Naive thymus-derived CD4-positive, alpha-beta T cell (primary cell): Measurements from ENCODE around the gene ADIPOR2. TPM values are rescaled to one million over a fixed set of nuclear protein-coding genes. Genes with fewer than 3 reads are reported as not detected.

Source experiments
- ATAC-seq: fragments of 150-1000 bp; cut with Tn5 transposase; 2 replicates; pipeline ENCODE4 v1.10.0; 2021; ENCODE audit warnings: mild to moderate bottlenecking, moderate library complexity
- CTCF ChIA-PET: fragments of 350-600 bp; sonication (Branson Sonifier 250); formaldehyde crosslinking; loops from one replicate; lab custom pipeline; 2021; ENCODE audit warnings: antibody characterized with exemption; lab: Charles Lee
- POLR2A ChIA-PET: fragments of 350-600 bp; sonication (Branson Sonifier 250); formaldehyde crosslinking; loops from one replicate; lab custom pipeline; 2021; ENCODE audit warnings: antibody characterized with exemption, inconsistent platforms; lab: Charles Lee
- DNase-seq, 9 donors: peaks; one replicate each; pipeline versions ENCODE4 v3.0.0 to v3.0.0-alpha.2; 2020 to 2022; ENCODE audit warnings: mixed read lengths in 1 of 9
- H3K27ac ChIP-seq: one replicate; pipeline ENCODE4 v1.7.0; 2013; ENCODE audit warnings: mild to moderate bottlenecking, low read depth, low read length, moderate library complexity
- H3K27me3 ChIP-seq, 2 donors: one replicate each; pipeline ENCODE4 v1.7.0; 2013; ENCODE audit warnings: low read length in 2 of 2, mild to moderate bottlenecking in 2 of 2, moderate library complexity in 2 of 2; ENCODE audit not compliant: control insufficient read depth in 2 of 2, insufficient read depth in 2 of 2
- H3K36me3 ChIP-seq, 3 experiments: 1 replicate in 2 of 3; 2 replicates in 1 of 3; pipeline ENCODE4 v1.7.0; 2013; ENCODE audit warnings: low read length in 3 of 3, mild to moderate bottlenecking in 3 of 3, moderate library complexity in 1 of 3; ENCODE audit not compliant: insufficient read depth in 3 of 3, control insufficient read depth in 2 of 3
- H3K4me1 ChIP-seq, 2 donors: one replicate each; pipeline ENCODE4 v1.7.0; 2013; ENCODE audit warnings: low read length in 2 of 2, mild to moderate bottlenecking in 2 of 2, moderate library complexity in 1 of 2; ENCODE audit not compliant: control insufficient read depth in 2 of 2, insufficient read depth in 2 of 2
- H3K4me3 ChIP-seq: 2 replicates; pipeline ENCODE4 v1.7.0; 2013; ENCODE audit warnings: mild to moderate bottlenecking, low read length
- H3K9me3 ChIP-seq, 3 experiments: 1 replicate in 2 of 3; 2 replicates in 1 of 3; pipeline ENCODE4 v1.7.0; 2013; ENCODE audit warnings: low read length in 3 of 3; ENCODE audit not compliant: control insufficient read depth in 2 of 3
- H3K27ac Mint-ChIP-seq, 9 donors: one replicate each; pipeline ENCODE4 v1.8.0; 2020 to 2022; ENCODE audit warnings: mixed read lengths in 9 of 9, mild to moderate bottlenecking in 8 of 9, moderate library complexity in 5 of 9, inconsistent platforms in 2 of 9
- H3K27me3 Mint-ChIP-seq, 5 donors: one replicate each; pipeline ENCODE4 v1.8.0; 2021 to 2022; ENCODE audit warnings: mixed read lengths in 5 of 5, mild to moderate bottlenecking in 1 of 5
- H3K36me3 Mint-ChIP-seq, 5 donors: one replicate each; pipeline ENCODE4 v1.8.0; 2020 to 2022; ENCODE audit warnings: mixed read lengths in 5 of 5, mild to moderate bottlenecking in 3 of 5, inconsistent platforms in 1 of 5
- H3K4me1 Mint-ChIP-seq, 7 donors: one replicate each; pipeline ENCODE4 v1.8.0; 2020 to 2022; ENCODE audit warnings: mixed read lengths in 7 of 7, mild to moderate bottlenecking in 3 of 7, inconsistent platforms in 1 of 7
- H3K4me3 Mint-ChIP-seq, 10 donors: one replicate each; pipeline ENCODE4 v1.8.0; 2020 to 2022; ENCODE audit warnings: mild to moderate bottlenecking in 10 of 10, mixed read lengths in 10 of 10, moderate library complexity in 6 of 10, inconsistent platforms in 2 of 10
- H3K9me3 Mint-ChIP-seq, 11 donors: one replicate each; pipeline ENCODE4 v1.8.0; 2020 to 2022; ENCODE audit warnings: mixed read lengths in 11 of 11, mild to moderate bottlenecking in 4 of 11, inconsistent platforms in 1 of 11, moderate library complexity in 1 of 11
- intact Hi-C, 2 donors: fragments of 100-400 bp; cut with micrococcal nuclease; formaldehyde crosslinking; loops; one replicate each; pipeline ENCODE4 v1.15.1; 2023
- polyA plus RNA-seq, 2 donors: library from polyadenylated mRNA; unstranded; fragments of 300-500 nt; fragmentation: Illumina TruSeq; gene quantifications; one replicate each; pipeline ENCODE4 v1.2.3, GENCODE V29; 2021
- total RNA-seq, 6 experiments: library from RNA in 5 of 6; stranded (reverse) in 5 of 6; gene quantifications; 1 replicate in 5 of 6; 2 replicates in 1 of 6; pipeline ENCODE4 v1.2.3 and lab custom pipeline; 2021 to 2026

Gene ADIPOR2
- total and polyA plus RNA-seq, 7 experiments from 2014 or later = 2.2 to 51.4 (median 22.1) TPM

GRCh38 chr12:1795221-1795784, 104.4 kb downstream of the ADIPOR2 start:
- ATAC-seq (no peak), DNase-seq (no peak)
- H3K4me1 ChIP-seq = peaks cover 6 to 13% of the 10 kb centered on the region in 2 donors
- Mint-ChIP-seq H3K27ac (peak overlapping the region in 5 of 9 donors; percentile 60 to 91 (median 83)), H3K9me3 (no peaks in the 10 kb centered on the region), H3K36me3 (no peaks in the 10 kb centered on the region), H3K4me1 (peaks cover 15 to 31% (median 24%) of the 10 kb centered on the region in 7 donors), H3K4me3 (peak overlapping the region; percentile 65 to 95 (median 87)), H3K27me3 (no peaks in the 10 kb centered on the region)
- ChIA-PET POLR2A (interaction anchor here (0.7 to 4.1 kb wide), 6 partner anchors 120 to 157 kb away, joined by 3 to 53 read pairs (median 4); partner anchors contain the start of gene CACNA2D4), CTCF (interaction anchor here (0.7 to 10.6 kb wide), 5 partner anchors 120 to 161 kb away, joined by 3 to 152 read pairs (median 4); no protein-coding TSS in a partner anchor)
- no peaks in the 10 kb centered on the region for H3K27me3 ChIP-seq
- H3K36me3 ChIP-seq = no peaks in the 10 kb centered on the region
- intact Hi-C loops = loop anchor here in 1 of 2 donors (5.0 kb wide), 2 partner anchors 257 to 787 kb away; partner anchors contain the start of gene CACNA1C
- no peak overlapping the region for H3K27ac ChIP-seq
- H3K9me3 ChIP-seq = no peaks in the 10 kb centered on the region
- H3K4me3 ChIP-seq = no peak overlapping the region

- no peaks in the 10 kb centered on the region for H3K27me3 ChIP-seq
- H3K9me3 ChIP-seq = no peaks in the 10 kb centered on the region
- H3K36me3 Mint-ChIP-seq = no peaks in the 10 kb centered on the region
- H3K27ac ChIP-seq = peak overlapping the region; percentile 80
- no peaks in the 10 kb centered on the region for H3K36me3 ChIP-seq
- H3K9me3 Mint-ChIP-seq = no peaks in the 10 kb centered on the region
- intact Hi-C loops = loop anchor here (1.0 to 5.0 kb wide), 15 partner anchors 8 to 1407 kb away; partner anchors contain the start of genes DCP1B (in 2 of the 2), CACNA1C (in 1 of the 2), ITFG2 (in 1 of the 2) and KDM5A (in 1 of the 2)
- peak overlapping the region; percentile 74 for H3K4me3 ChIP-seq
- DNase-seq (peak; percentile 89 to 98 (median 93)), ATAC-seq (peak; percentile 97)
- ChIA-PET POLR2A (interaction anchor here (0.7 to 4.1 kb wide), 6 partner anchors 120 to 208 kb away, joined by 3 to 53 read pairs (median 4); partner anchors contain the start of genes CACNA2D4 and DCP1B), CTCF (interaction anchor here (0.7 to 10.6 kb wide), 7 partner anchors 120 to 488 kb away, joined by 3 to 152 read pairs (median 3); no protein-coding TSS in a partner anchor)
- peaks cover 10 to 24% (median 19%) of the 10 kb centered on the region in 7 donors for H3K4me1 Mint-ChIP-seq
- H3K4me1 ChIP-seq = peaks cover 6 to 13% of the 10 kb centered on the region in 2 donors
- H3K27me3 Mint-ChIP-seq = no peaks in the 10 kb centered on the region
- peak overlapping the region; percentile 85 to 95 (median 93) for H3K4me3 Mint-ChIP-seq
- H3K27ac Mint-ChIP-seq = peak overlapping the region; percentile 82 to 97 (median 91)
These were observed 105.1 kb downstream of the ADIPOR2 start for GRCh38 chr12:1795785-1796514.

DNA sequence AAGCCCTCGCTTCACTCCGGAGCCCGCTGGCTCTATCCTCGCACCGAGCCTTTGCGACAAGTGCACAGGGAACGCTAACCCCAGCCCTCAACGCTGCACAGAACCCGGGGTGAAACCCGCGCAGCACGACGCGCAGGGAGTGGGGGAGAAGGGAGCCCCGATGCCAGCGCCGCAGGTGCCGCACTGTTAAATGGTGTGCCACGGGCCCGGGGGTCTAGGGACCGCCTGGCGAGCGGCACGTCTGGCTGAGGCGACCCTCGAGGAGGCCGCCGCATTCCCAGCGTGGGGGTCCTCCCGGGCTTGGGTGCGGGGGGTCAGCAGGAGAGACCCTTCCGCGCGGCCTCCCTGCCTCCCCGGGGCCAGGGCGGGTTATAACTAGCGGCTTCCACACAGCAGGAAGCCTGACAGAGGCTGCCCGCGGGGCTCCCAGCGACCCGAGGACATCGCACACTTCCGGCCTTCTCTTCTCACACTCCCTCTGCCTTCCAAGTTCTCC, 105.7 kb downstream of the ADIPOR2 start:
- peak overlapping the region; percentile 74 for H3K4me3 ChIP-seq
- peak overlapping the region; percentile 85 to 95 (median 93) for H3K4me3 Mint-ChIP-seq
- no peaks in the 10 kb centered on the region for H3K9me3 ChIP-seq
- H3K27me3 ChIP-seq = no peaks in the 10 kb centered on the region
- H3K36me3 Mint-ChIP-seq = no peaks in the 10 kb centered on the region
- H3K4me1 Mint-ChIP-seq = peaks cover 5 to 18% (median 13%) of the 10 kb centered on the region in 7 donors
- H3K27ac Mint-ChIP-seq = peak overlapping the region; percentile 82 to 97 (median 91)
- CTCF ChIA-PET = interaction anchor here (0.9 to 10.6 kb wide), 5 partner anchors 139 to 487 kb away, joined by 3 to 152 read pairs (median 3); no protein-coding TSS in a partner anchor
- H3K27me3 Mint-ChIP-seq = no peaks in the 10 kb centered on the region
- H3K9me3 Mint-ChIP-seq = no peaks in the 10 kb centered on the region
- peak in 7 of 9 donors; percentile 41 to 59 (median 53) for DNase-seq
- peak overlapping the region; percentile 80 for H3K27ac ChIP-seq
- POLR2A ChIA-PET = interaction anchor here (0.6 to 4.1 kb wide), 5 partner anchors 119 to 1687 kb away, joined by 3 to 53 read pairs (median 3); partner anchors contain the start of gene DCP1B
- ATAC-seq = peak; percentile 47
- intact Hi-C loops = loop anchor here (1.0 to 5.0 kb wide), 15 partner anchors 8 to 1408 kb away; partner anchors contain the start of genes DCP1B (in 2 of the 2), CACNA1C (in 1 of the 2), ITFG2 (in 1 of the 2) and KDM5A (in 1 of the 2)
- no peaks in the 10 kb centered on the region for H3K36me3 ChIP-seq
- H3K4me1 ChIP-seq = peaks cover 3 to 8% of the 10 kb centered on the region in 2 donors

DNA sequence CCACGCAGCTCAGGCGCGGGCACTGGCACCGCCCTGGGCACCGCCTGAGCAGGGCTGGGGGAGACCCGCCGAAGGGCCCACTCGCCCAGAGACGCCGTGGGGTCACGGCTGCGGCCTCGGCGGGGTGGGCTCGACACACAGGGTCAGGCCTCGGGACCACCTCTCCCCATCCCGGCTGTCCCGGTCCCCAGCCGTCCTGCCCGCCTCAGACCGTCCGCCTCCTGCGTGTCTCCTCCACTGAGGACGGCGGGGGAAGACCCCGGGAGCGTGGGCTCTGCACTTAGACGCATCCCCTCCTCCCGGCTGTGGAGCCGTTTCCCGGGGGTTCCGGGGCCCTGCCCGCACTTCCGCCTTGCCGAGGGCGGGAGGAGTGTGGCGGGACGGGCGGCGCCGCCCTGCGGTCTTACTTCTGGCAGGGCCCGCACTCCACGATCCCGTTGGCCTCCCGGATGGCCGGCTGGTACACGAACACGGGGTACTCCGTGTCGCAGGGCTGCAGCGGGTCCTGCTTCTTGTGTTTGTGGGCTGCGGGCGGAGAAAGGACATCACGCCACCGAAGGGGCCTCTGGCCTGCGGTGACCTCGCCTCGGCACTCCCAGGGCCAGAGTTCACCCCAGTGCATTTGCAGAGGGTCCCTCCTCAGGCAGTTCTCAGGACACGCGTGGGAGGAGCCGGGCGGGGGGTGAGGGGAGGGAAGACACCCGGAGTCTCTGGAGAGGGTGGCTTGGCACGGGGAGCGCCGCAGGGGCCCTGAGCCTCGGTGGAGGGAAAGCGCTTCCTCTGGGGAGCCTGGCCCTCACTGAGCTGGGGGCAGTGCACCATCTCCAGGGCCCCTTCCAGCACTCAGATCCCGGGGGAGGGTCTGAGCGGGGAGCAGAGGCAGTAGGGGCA, 106.4 kb downstream of the ADIPOR2 start:
- no peaks in the 10 kb centered on the region for H3K9me3 Mint-ChIP-seq
- H3K4me1 Mint-ChIP-seq = peaks cover 0 to 11% (median 7%) of the 10 kb centered on the region in 7 donors
- peak overlapping the region; percentile 75 to 95 (median 87) for H3K4me3 Mint-ChIP-seq
- H3K36me3 ChIP-seq = no peaks in the 10 kb centered on the region
- peak overlapping the region; percentile 31 to 91 (median 80) for H3K27ac Mint-ChIP-seq
- peaks cover 0 to 5% of the 10 kb centered on the region in 2 donors for H3K4me1 ChIP-seq
- DNase-seq (peak; percentile 29 to 69 (median 38)), ATAC-seq (peak; percentile 16)
- no peaks in the 10 kb centered on the region for H3K27me3 Mint-ChIP-seq
- ChIA-PET CTCF (interaction anchor here (1.0 to 10.6 kb wide), 3 partner anchors 143 to 487 kb away, joined by 3 to 152 read pairs (median 3); no protein-coding TSS in a partner anchor), POLR2A (interaction anchor here (0.6 to 4.1 kb wide), 5 partner anchors 106 to 1687 kb away, joined by 3 to 53 read pairs (median 3); no protein-coding TSS in a partner anchor)
- intact Hi-C loops = loop anchor here (2.0 to 5.0 kb wide), 5 partner anchors 255 to 1408 kb away; partner anchors contain the start of genes CACNA1C (in 1 of the 2) and KDM5A (in 1 of the 2)
- H3K27ac ChIP-seq = peak overlapping the region; percentile 80
- no peaks in the 10 kb centered on the region for H3K36me3 Mint-ChIP-seq
- no peaks in the 10 kb centered on the region for H3K9me3 ChIP-seq
- peak overlapping the region; percentile 74 for H3K4me3 ChIP-seq
- H3K27me3 ChIP-seq = no peaks in the 10 kb centered on the region

- H3K27me3 Mint-ChIP-seq = no peaks in the 10 kb centered on the region
- H3K36me3 Mint-ChIP-seq = no peaks in the 10 kb centered on the region
- no peaks in the 10 kb centered on the region for H3K9me3 Mint-ChIP-seq
- intact Hi-C loops = loop anchor here (2.0 to 5.0 kb wide), 5 partner anchors 254 to 1409 kb away; partner anchors contain the start of genes CACNA1C (in 1 of the 2) and KDM5A (in 1 of the 2)
- DNase-seq = no peak
- ATAC-seq = no peak
- Histone ChIP-seq H3K27me3 (no peaks in the 10 kb centered on the region), H3K4me3 (no peak overlapping the region), H3K4me1 (peaks cover 0 to 5% of the 10 kb centered on the region in 2 donors), H3K36me3 (no peaks in the 10 kb centered on the region), H3K27ac (peak overlapping the region; percentile 80), H3K9me3 (no peaks in the 10 kb centered on the region)
- peaks cover 0 to 11% (median 7%) of the 10 kb centered on the region in 7 donors for H3K4me1 Mint-ChIP-seq
- H3K27ac Mint-ChIP-seq = peak overlapping the region in 8 of 9 donors; percentile 18 to 91 (median 38)
- ChIA-PET POLR2A (interaction anchor here (0.6 to 4.1 kb wide), 2 partner anchors 107 to 141 kb away, joined by 3 to 53 read pairs; no protein-coding TSS in a partner anchor), CTCF (interaction anchor here (10.6 kb wide), 1 partner anchor 143 kb away, joined by 152 read pairs; no protein-coding TSS in a partner anchor)
- peak overlapping the region in 3 of 10 donors; percentile 16 to 85 (median 41) for H3K4me3 Mint-ChIP-seq
These were observed 107.2 kb downstream of the ADIPOR2 start for GRCh38 chr12:1797991-1798640.
